Nucleus accumbens (tissue), 56 donors: Measurements from ENCODE around the gene KIF26A.

ENCODE experiments used
- DNase-seq, 56 donors: peaks; one replicate each; lab custom pipeline; 2025; lab: John Stamatoyannopoulos, UW

KIF26A gene

GRCh38 chr14:104140463-104141331, 2.3 kb downstream of the KIF26A start:
- no peak for DNase-seq

GRCh38 chr14:104141621-104142091, 3.3 kb downstream of the KIF26A start:
- DNase-seq, result no peak

- DNase-seq, result no peak
Observed at GRCh38 chr14:104142136-104142945, 4.0 kb downstream of the KIF26A start.

- DNase-seq, result no peak
Observed at GRCh38 chr14:104142946-104143470, 4.6 kb downstream of the KIF26A start.

- no peak for DNase-seq
Observed at GRCh38 chr14:104143521-104144452, 5.4 kb downstream of the KIF26A start.

- DNase-seq, result no peak
Observed at GRCh38 chr14:104144453-104144790, 6.0 kb downstream of the KIF26A start.

- DNase-seq, result no peak
Observed at GRCh38 chr14:104144911-104145825, 6.8 kb downstream of the KIF26A start.

GRCh38 chr14:104145826-104146601, 7.6 kb downstream of the KIF26A start:
- no peak for DNase-seq

GRCh38 chr14:104146651-104147345, 8.4 kb downstream of the KIF26A start:
- DNase-seq, result no peak

- no peak for DNase-seq
Observed at GRCh38 chr14:104147346-104148125, 9.1 kb downstream of the KIF26A start.

- DNase-seq, result no peak
Observed at GRCh38 chr14:104148433-104149277, 10.3 kb downstream of the KIF26A start.

GRCh38 chr14:104149278-104149595, 10.8 kb downstream of the KIF26A start:
- no peak for DNase-seq

- DNase-seq, result no peak
Observed at GRCh38 chr14:104149617-104150135, 11.3 kb downstream of the KIF26A start.

- no peak for DNase-seq
Observed at GRCh38 chr14:104150136-104151025, 12.0 kb downstream of the KIF26A start.

- no peak for DNase-seq
Observed at GRCh38 chr14:104151026-104151381, 12.6 kb downstream of the KIF26A start.
